ENCODE data around the gene DMD. TPM values are rescaled to one million over a fixed set of nuclear protein-coding genes. Genes with fewer than 3 reads are reported as not detected.

The DMD gene
- total and polyA plus RNA-seq, 2 of the 8 experiments (the other 6 are each of a cell fraction or from before 2014, with no cell fraction given), result 4.8 to 7.4 TPM

DNA sequence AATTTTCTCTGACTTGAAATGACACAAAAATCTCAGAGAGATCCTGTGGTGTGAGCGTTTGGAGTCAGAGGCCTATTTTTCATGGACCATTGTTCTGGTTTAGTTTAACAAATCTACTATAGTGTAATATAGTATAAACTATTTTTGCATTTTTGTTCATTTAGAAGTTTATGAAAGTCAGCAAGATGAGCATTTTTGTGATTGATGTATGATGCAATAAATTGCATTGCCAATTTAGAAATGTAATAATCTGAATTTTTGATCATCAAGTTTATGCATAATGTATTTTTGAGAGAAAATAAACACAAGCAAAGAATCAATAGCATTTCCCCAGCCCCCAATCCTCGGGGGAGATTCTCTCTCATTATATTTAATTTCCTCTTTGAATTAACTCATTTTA is 1620.0 kb downstream of the DMD start (continued):
- TF ChIP-seq BACH1 (IDR thresholded peaks at IDR 0.05; ENCODE audit: low read length) (no peak), RFX5 (IDR thresholded peaks at IDR 0.05; ENCODE audit: borderline replicate concordance, low read depth, low read length) (no peak), SRF (IDR thresholded peaks at IDR 0.05; ENCODE audit: low read depth, low read length) (no peak), POLR2A (IDR thresholded peaks at IDR 0.05; ENCODE audit: control extremely low read depth in 1 of 2, low read depth in 2 of 2, low read length in 2 of 2) (no peak), CHD2 (IDR thresholded peaks at IDR 0.05; ENCODE audit: low read length) (no peak), TBP (IDR thresholded peaks at IDR 0.05; ENCODE audit: low read depth, low read length) (no peak), SUZ12 (IDR thresholded peaks at IDR 0.05; ENCODE audit: low read length) (no peak), PHF8 (conservative IDR thresholded peaks at IDR 0.05; ENCODE audit: low read depth, low read length) (no peak)

Data from H1 (cell line).